ENCODE measurements around the gene HS6ST3. TPM values are rescaled to one million over a fixed set of nuclear protein-coding genes. Genes with fewer than 3 reads are reported as not detected.

HS6ST3 gene
- total RNA-seq, 6 donors from 2014 or later = 0.03 to 1.0 (median 0.22) TPM; not detected in 1

DNA sequence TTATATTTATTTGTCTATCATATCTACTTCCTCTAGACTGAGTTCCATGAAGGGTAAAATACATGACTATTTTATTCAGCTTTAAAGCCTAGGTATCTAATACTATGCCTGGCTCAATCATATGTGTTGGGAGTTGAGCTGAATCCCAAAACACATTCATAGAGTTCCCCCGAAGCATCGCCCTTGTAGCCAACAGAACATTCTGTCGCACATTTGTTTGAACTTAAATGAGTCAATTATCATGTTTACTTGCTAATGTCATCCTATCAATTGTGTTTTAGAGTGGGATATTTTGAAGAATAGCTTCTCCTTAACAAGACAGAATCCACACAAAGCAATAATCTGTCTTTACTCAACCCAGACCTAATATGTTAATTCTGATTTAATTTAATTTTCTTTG, 252.4 kb downstream of the HS6ST3 start:
- H3K27me3 ChIP-seq = no peaks in the 10 kb centered on the region
- H3K27ac ChIP-seq = no peak overlapping the region
- no peak overlapping the region for H3K4me3 ChIP-seq
- ATAC-seq (ENCODE audit: low FRiP score in 2 of 2) = no peak
- 71 to 96% methylated on average over 3 of the region's 3 CpGs for WGBS, 2 donors
- H3K36me3 ChIP-seq = no peaks in the 10 kb centered on the region
- TF ChIP-seq EP300 (IDR thresholded peaks at IDR 0.05) = no peak
- TF ChIP-seq, protein P1, sequence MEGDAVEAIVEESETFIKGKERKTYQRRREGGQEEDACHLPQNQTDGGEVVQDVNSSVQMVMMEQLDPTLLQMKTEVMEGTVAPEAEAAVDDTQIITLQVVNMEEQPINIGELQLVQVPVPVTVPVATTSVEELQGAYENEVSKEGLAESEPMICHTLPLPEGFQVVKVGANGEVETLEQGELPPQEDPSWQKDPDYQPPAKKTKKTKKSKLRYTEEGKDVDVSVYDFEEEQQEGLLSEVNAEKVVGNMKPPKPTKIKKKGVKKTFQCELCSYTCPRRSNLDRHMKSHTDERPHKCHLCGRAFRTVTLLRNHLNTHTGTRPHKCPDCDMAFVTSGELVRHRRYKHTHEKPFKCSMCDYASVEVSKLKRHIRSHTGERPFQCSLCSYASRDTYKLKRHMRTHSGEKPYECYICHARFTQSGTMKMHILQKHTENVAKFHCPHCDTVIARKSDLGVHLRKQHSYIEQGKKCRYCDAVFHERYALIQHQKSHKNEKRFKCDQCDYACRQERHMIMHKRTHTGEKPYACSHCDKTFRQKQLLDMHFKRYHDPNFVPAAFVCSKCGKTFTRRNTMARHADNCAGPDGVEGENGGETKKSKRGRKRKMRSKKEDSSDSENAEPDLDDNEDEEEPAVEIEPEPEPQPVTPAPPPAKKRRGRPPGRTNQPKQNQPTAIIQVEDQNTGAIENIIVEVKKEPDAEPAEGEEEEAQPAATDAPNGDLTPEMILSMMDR (IDR thresholded peaks at IDR 0.05) = no peak
- TF ChIP-seq POLR2AphosphoS5 (IDR thresholded peaks at IDR 0.05) = no peak
- no peak for TF ChIP-seq POLR2A (IDR thresholded peaks at IDR 0.05)
- no peaks in the 10 kb centered on the region for H3K4me1 ChIP-seq
- no peaks in the 10 kb centered on the region for H3K9me3 ChIP-seq
- no peak for DNase-seq

DNA sequence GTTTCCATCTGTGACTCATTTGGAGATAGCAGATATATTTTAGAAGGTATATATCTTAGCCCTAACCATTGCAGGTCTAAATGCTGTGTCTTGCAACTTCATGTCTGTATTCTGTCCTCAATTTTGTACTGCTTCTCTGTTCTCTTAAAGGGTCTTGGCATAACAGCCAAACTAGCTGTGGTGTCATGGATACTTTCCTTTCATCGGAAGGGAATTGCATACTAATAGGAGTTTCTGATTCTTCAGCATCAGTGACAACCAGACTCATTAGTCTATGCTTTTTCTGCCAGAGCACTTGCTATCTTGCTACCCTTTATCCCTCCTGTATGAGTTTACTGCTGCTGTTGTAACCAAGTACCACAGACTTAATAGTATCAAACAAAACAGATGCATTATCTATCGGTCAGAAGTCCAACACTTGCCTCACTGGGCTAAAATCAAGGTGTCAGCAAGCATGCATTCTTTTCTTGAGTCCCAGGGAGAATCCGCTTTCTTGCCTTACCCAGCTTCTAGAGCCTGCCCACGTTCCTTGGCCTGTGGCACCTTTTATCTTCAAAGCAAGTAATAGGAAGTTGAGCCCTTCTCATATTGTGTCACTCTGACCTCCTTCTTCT, 253.1 kb downstream of the HS6ST3 start:
- ATAC-seq (ENCODE audit: low FRiP score in 2 of 2) = no peak
- TF ChIP-seq, protein P1 (IDR thresholded peaks at IDR 0.05) = no peak
- TF ChIP-seq EP300 (IDR thresholded peaks at IDR 0.05) = no peak
- TF ChIP-seq POLR2A (IDR thresholded peaks at IDR 0.05) = no peak
- TF ChIP-seq POLR2AphosphoS5 (IDR thresholded peaks at IDR 0.05) = no peak

DNA sequence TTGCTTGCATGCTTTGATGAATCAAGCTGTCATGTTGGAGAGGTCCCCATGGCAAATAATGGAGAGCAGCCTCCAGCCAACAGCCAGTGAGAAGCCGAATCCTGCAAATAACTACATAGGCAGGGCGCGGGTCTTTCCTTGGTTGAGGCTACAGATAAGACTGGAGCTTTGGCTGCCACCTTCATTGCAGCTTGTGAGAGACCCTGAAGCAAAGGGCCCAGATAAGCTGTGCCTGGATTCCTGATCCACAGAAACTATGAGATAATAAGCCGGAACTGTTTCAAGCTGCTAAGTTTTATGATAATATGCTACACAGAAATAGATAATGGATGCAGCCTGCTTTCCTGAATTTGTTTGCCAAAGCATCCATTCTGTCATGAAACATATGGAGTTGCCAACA, 257.0 kb downstream of the HS6ST3 start:
- H3K9me3 ChIP-seq = no peaks in the 10 kb centered on the region
- H3K4me1 ChIP-seq = no peaks in the 10 kb centered on the region
- H3K36me3 ChIP-seq = no peaks in the 10 kb centered on the region
- no peaks in the 10 kb centered on the region for H3K27me3 ChIP-seq
- H3K4me3 ChIP-seq = no peak overlapping the region
- no peak for DNase-seq
- no peak for ATAC-seq (ENCODE audit: low FRiP score in 2 of 2)
- no peak overlapping the region for H3K27ac ChIP-seq
- 91 to 95% methylated on average over 4 of the region's 4 CpGs for WGBS, 2 donors
- no peak for TF ChIP-seq EP300 (IDR thresholded peaks at IDR 0.05)
- no peak for TF ChIP-seq POLR2A (IDR thresholded peaks at IDR 0.05)
- TF ChIP-seq, protein P1 (IDR thresholded peaks at IDR 0.05) = no peak
- TF ChIP-seq POLR2AphosphoS5 (IDR thresholded peaks at IDR 0.05) = no peak

More for the DNA sequence above, 253.1 kb downstream of the HS6ST3 start:
- no peak for DNase-seq
- no peak overlapping the region for H3K27ac ChIP-seq
- no peaks in the 10 kb centered on the region for H3K9me3 ChIP-seq
- H3K4me3 ChIP-seq = no peak overlapping the region
- H3K36me3 ChIP-seq = no peaks in the 10 kb centered on the region
- H3K27me3 ChIP-seq = no peaks in the 10 kb centered on the region
- WGBS, 2 donors = 67 to 79% methylated on average over 4 of the region's 4 CpGs
- no peaks in the 10 kb centered on the region for H3K4me1 ChIP-seq

DNA sequence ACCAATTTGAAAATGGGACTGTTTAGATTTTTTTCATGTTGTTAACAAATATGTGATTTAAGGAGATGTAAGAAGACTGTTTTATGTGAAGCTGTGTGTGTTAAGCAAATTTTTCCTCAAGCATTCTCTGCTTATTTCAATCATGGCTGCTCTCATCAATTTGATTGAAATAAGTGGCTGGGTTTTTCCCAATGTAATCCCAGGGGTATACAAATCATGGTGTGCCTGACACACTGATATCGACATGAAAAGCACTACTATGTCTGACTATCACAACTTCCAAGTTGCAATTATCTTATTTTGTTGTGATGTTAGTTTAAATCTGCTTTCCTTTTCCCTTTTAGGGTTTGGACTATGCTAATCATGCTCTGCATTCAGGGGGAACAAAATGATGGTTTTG, 283.7 kb downstream of the HS6ST3 start:
- Histone ChIP-seq H3K27me3 (no peaks in the 10 kb centered on the region), H3K9me3 (no peaks in the 10 kb centered on the region), H3K36me3 (no peaks in the 10 kb centered on the region), H3K4me1 (no peaks in the 10 kb centered on the region), H3K27ac (no peak overlapping the region), H3K4me3 (no peak overlapping the region)
- ATAC-seq (ENCODE audit: low FRiP score in 2 of 2) (no peak), DNase-seq (no peak)
- TF ChIP-seq EP300 (IDR thresholded peaks at IDR 0.05) (no peak), POLR2A (IDR thresholded peaks at IDR 0.05) (no peak)
- TF ChIP-seq, protein P1 (IDR thresholded peaks at IDR 0.05) = no peak
- 91 to 95% methylated on average over 1 of the region's 1 CpG for WGBS, 2 donors

DNA sequence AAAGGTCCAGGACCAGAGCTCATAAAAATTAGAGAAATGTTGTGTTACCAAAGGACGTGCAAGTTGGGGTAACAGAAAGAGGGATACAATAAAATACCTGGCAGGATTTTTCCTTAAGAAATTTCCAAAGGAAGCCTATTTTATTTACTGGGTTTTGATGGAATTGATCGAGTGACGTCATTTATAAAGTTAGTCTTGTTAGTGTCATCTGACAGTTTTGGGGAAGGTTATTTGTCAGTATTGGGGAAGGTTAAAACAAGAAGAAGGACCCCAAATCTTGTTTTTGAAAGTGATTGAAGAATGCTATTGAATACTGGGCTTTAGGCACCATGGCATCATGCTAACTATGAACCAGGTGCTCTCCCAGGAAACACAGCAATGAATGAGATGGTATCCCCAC, 287.9 kb downstream of the HS6ST3 start:
- H3K4me3 ChIP-seq = no peak overlapping the region
- H3K27me3 ChIP-seq = no peaks in the 10 kb centered on the region
- no peaks in the 10 kb centered on the region for H3K4me1 ChIP-seq
- TF ChIP-seq POLR2A (IDR thresholded peaks at IDR 0.05) (no peak), POLR2AphosphoS5 (IDR thresholded peaks at IDR 0.05) (no peak), EP300 (IDR thresholded peaks at IDR 0.05) (no peak)
- TF ChIP-seq, protein P1 (IDR thresholded peaks at IDR 0.05) = no peak
- H3K36me3 ChIP-seq = no peaks in the 10 kb centered on the region
- H3K9me3 ChIP-seq = no peaks in the 10 kb centered on the region
- 88 to 93% methylated on average over 3 of the region's 3 CpGs for WGBS, 2 donors
- no peak overlapping the region for H3K27ac ChIP-seq
- ATAC-seq (ENCODE audit: low FRiP score in 2 of 2) (no peak), DNase-seq (no peak)

Measured in upper lobe of left lung (tissue), 6 donors.